ENCODE measurements around the gene CTNNA3. TPM values are rescaled to one million over a fixed set of nuclear protein-coding genes. Genes with fewer than 3 reads are reported as not detected.

Gene CTNNA3
- total and polyA plus RNA-seq, 2 donors (not counting 3 experiments of a cell fraction or from before 2014, with no cell fraction given) = not detected

DNA sequence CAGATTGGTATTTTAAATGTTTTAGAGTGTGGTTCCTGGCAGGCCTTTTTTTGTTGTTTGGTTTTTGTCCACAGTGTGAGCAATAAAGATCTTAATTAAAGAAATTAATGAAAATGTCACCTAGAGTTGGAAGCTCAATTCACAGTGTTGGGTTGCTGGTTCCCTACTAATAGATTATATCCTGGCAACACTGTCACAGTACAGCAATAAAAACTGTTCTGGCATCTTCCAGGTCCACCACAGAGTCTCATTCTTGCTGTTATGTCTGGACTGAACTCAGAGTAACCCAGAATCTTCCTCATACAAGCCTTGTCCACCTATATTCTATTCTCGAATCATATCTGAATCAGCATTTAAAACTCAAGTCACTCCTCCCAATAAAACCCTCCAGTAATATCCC, 982.6 kb downstream of the CTNNA3 start:
- Histone ChIP-seq H3K9me3 (replicated peaks; ENCODE audit: control insufficient read depth, insufficient read depth, low read length) (peaks cover 2% of the 10 kb centered on the region), H3K4me3 (replicated peaks in 1 of 3; ENCODE audit: insufficient read depth in 1 of 3, low read depth in 1 of 3, low read length in 3 of 3) (no peak overlapping the region), H2AFZ (ENCODE audit: low read depth, low read length) (no peak overlapping the region), H3K9ac (replicated peaks; ENCODE audit: extremely low read depth, insufficient read depth, low read length) (no peak overlapping the region), H4K20me1 (replicated peaks; ENCODE audit: control insufficient read depth, extremely low read depth, insufficient read depth, low read length) (no peaks in the 10 kb centered on the region), H3K4me1 (ENCODE audit: control insufficient read depth, extremely low read depth, insufficient read depth, low read length) (no peaks in the 10 kb centered on the region), H3K4me2 (ENCODE audit: insufficient read depth, low read length) (no peak overlapping the region), H3K27me3 (ENCODE audit: control insufficient read depth in 2 of 2, insufficient read depth in 2 of 2, low read length in 2 of 2) (no peaks in the 10 kb centered on the region), H3K36me3 (ENCODE audit: control insufficient read depth in 2 of 2, extremely low read depth in 1 of 2, insufficient read depth in 2 of 2, low read length in 2 of 2) (no peaks in the 10 kb centered on the region), H3K27ac (ENCODE audit: insufficient read depth, low read depth, low read length) (no peak overlapping the region), H3K9me1 (replicated peaks; ENCODE audit: control insufficient read depth, extremely low read depth, insufficient read depth, low read length) (no peaks in the 10 kb centered on the region), H3K79me2 (ENCODE audit: control insufficient read depth, insufficient read depth, low read length) (no peaks in the 10 kb centered on the region)
- intact Hi-C loops (cut with micrococcal nuclease) = no loop called here
- TF ChIP-seq POLR2AphosphoS5 (IDR thresholded peaks at IDR 0.05; ENCODE audit: insufficient read depth, low read depth, low read length) = no peak
- no peak for TF ChIP-seq JUN (IDR thresholded peaks at IDR 0.05; ENCODE audit: borderline replicate concordance, insufficient read depth, insufficient read length, low read depth)
- no peak for DNase-seq (ENCODE audit: low read depth, low spot score)
- BruUV-seq (replicated peaks) = no TSS peak
- CTCF ChIA-PET = no interaction called here
- no peak for FAIRE-seq
- dilution Hi-C loops (cut with MboI; ENCODE audit: extremely low pct_ligation_motif_present, low sequenced_read_pairs) = no loop called here
- POLR2A ChIA-PET = no interaction called here

DNA sequence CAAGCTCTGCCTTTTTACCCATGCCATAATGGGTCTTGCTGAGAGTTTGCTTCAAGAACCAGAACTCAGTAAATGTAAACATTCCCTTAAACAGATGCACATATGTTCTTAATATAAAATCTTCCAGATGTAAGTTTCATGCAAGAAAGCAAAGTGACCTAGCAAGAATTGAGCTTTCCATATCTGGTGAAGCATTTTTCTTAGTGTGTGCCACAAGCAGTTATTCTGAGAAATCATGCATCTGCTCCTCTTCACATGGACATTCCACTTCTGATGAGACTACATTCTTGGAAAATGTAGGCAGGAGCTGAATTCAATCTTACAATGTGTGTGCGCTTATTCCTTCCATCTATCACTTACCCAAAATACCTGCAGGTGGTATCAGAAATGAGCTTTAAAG, 997.9 kb downstream of the CTNNA3 start:
- Histone ChIP-seq H4K20me1 (replicated peaks; ENCODE audit: control insufficient read depth, extremely low read depth, insufficient read depth, low read length) (no peaks in the 10 kb centered on the region), H3K9me1 (replicated peaks; ENCODE audit: control insufficient read depth, extremely low read depth, insufficient read depth, low read length) (no peaks in the 10 kb centered on the region), H3K36me3 (ENCODE audit: control insufficient read depth in 2 of 2, extremely low read depth in 1 of 2, insufficient read depth in 2 of 2, low read length in 2 of 2) (no peaks in the 10 kb centered on the region), H3K9ac (replicated peaks; ENCODE audit: extremely low read depth, insufficient read depth, low read length) (no peak overlapping the region), H3K4me1 (ENCODE audit: control insufficient read depth, extremely low read depth, insufficient read depth, low read length) (no peaks in the 10 kb centered on the region), H3K27me3 (ENCODE audit: control insufficient read depth in 2 of 2, insufficient read depth in 2 of 2, low read length in 2 of 2) (no peaks in the 10 kb centered on the region), H2AFZ (ENCODE audit: low read depth, low read length) (no peak overlapping the region), H3K4me2 (ENCODE audit: insufficient read depth, low read length) (no peak overlapping the region), H3K4me3 (replicated peaks in 1 of 3; ENCODE audit: insufficient read depth in 1 of 3, low read depth in 1 of 3, low read length in 3 of 3) (no peak overlapping the region), H3K79me2 (ENCODE audit: control insufficient read depth, insufficient read depth, low read length) (no peaks in the 10 kb centered on the region), H3K27ac (ENCODE audit: insufficient read depth, low read depth, low read length) (no peak overlapping the region), H3K9me3 (replicated peaks; ENCODE audit: control insufficient read depth, insufficient read depth, low read length) (no peaks in the 10 kb centered on the region)
- ChIA-PET POLR2A (no interaction called here), CTCF (no interaction called here)
- DNase-seq (ENCODE audit: low read depth, low spot score) (no peak), FAIRE-seq (no peak)
- no peak for TF ChIP-seq POLR2AphosphoS5 (IDR thresholded peaks at IDR 0.05; ENCODE audit: insufficient read depth, low read depth, low read length)
- no peak for TF ChIP-seq GATA2 (IDR thresholded peaks at IDR 0.05; ENCODE audit: insufficient read depth, insufficient read length, low read depth, low read length)
- no peak for TF ChIP-seq FOS (IDR thresholded peaks at IDR 0.05; ENCODE audit: borderline replicate concordance, insufficient read depth, low read length)
- no peak for TF ChIP-seq POLR2A (IDR thresholded peaks at IDR 0.05; ENCODE audit: low read depth, low read length)
- TF ChIP-seq, protein P1, sequence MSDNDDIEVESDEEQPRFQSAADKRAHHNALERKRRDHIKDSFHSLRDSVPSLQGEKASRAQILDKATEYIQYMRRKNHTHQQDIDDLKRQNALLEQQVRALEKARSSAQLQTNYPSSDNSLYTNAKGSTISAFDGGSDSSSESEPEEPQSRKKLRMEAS (IDR thresholded peaks at IDR 0.05; ENCODE audit: insufficient read depth, insufficient read length) = no peak
- no peak for TF ChIP-seq JUN (IDR thresholded peaks at IDR 0.05; ENCODE audit: borderline replicate concordance, insufficient read depth, insufficient read length, low read depth)
- TF ChIP-seq, protein P2, sequence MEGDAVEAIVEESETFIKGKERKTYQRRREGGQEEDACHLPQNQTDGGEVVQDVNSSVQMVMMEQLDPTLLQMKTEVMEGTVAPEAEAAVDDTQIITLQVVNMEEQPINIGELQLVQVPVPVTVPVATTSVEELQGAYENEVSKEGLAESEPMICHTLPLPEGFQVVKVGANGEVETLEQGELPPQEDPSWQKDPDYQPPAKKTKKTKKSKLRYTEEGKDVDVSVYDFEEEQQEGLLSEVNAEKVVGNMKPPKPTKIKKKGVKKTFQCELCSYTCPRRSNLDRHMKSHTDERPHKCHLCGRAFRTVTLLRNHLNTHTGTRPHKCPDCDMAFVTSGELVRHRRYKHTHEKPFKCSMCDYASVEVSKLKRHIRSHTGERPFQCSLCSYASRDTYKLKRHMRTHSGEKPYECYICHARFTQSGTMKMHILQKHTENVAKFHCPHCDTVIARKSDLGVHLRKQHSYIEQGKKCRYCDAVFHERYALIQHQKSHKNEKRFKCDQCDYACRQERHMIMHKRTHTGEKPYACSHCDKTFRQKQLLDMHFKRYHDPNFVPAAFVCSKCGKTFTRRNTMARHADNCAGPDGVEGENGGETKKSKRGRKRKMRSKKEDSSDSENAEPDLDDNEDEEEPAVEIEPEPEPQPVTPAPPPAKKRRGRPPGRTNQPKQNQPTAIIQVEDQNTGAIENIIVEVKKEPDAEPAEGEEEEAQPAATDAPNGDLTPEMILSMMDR (IDR thresholded peaks at IDR 0.05; ENCODE audit: extremely low read depth in 1 of 2, insufficient read depth in 1 of 2, low read depth in 1 of 2, low read length in 2 of 2) = no peak
- TF ChIP-seq MYC (IDR thresholded peaks at IDR 0.05; ENCODE audit: low read depth, low read length) = no peak
- no peak for TF ChIP-seq EZH2 (IDR thresholded peaks at IDR 0.05; ENCODE audit: borderline replicate concordance, low read depth, low read length, severe bottlenecking)
- dilution Hi-C loops (cut with MboI; ENCODE audit: extremely low pct_ligation_motif_present, low sequenced_read_pairs) (no loop called here), intact Hi-C loops (cut with micrococcal nuclease) (no loop called here)
- BruUV-seq (replicated peaks) = no TSS peak
